GM18519 (cell line): ENCODE data around the gene S100A13.
"Not testable (repeated sequence)": the region's sequence is repeated elsewhere in the genome, so short reads cannot be mapped to it uniquely, and the experiment has no call there.

ENCODE experiments used
- ATAC-seq: cut with Tn5 transposase; IDR thresholded peaks from one replicate; pipeline ENCODE4 v1.9.1; 2021; ENCODE audit warnings: mild to moderate bottlenecking, moderate library complexity; ENCODE audit not compliant: unreplicated experiment, low FRiP score

Gene S100A13

GRCh38 chr1:153626904-153627714, at the start of gene S100A13:
TSS of gene S100A13 (minus strand) at chr1:153627505. CDS start at chr1:153626472, 1,033 bp downstream.
- no peak for ATAC-seq

GRCh38 chr1:153673511-153673910, 46.2 kb upstream of the S100A13 start:
- no peak for ATAC-seq

GRCh38 chr1:153671628-153672353, 44.5 kb upstream of the S100A13 start:
- ATAC-seq: peak; percentile 1

GRCh38 chr1:153670859-153671627, 43.7 kb upstream of the S100A13 start, which contains the start of gene ILF2:
TSS of gene ILF2 (minus strand) at chr1:153670993. CDS start at chr1:153670922, 71 bp downstream.
- ATAC-seq: peak; percentile 92

- ATAC-seq: no peak
Measured at GRCh38 chr1:153670257-153670858, 43.1 kb upstream of the S100A13 start.

- no peak for ATAC-seq
Measured at GRCh38 chr1:153669606-153670005, 42.3 kb upstream of the S100A13 start.

GRCh38 chr1:153668672-153669071, 41.4 kb upstream of the S100A13 start:
- not testable (repeated sequence) for ATAC-seq

GRCh38 chr1:153667439-153667838, 40.1 kb upstream of the S100A13 start:
- ATAC-seq: no peak

- no peak for ATAC-seq
Measured at GRCh38 chr1:153663211-153663610, 35.9 kb upstream of the S100A13 start.

GRCh38 chr1:153662269-153662668, 35.0 kb upstream of the S100A13 start:
- ATAC-seq: no peak

- no peak for ATAC-seq
Measured at GRCh38 chr1:153661111-153661708, 33.9 kb upstream of the S100A13 start.

- ATAC-seq: no peak
Measured at GRCh38 chr1:153659656-153660055, 32.4 kb upstream of the S100A13 start.

GRCh38 chr1:153659175-153659534, 31.9 kb upstream of the S100A13 start:
- ATAC-seq: no peak

- peak; percentile 65 for ATAC-seq
Measured at GRCh38 chr1:153658400-153659174, 31.3 kb upstream of the S100A13 start, which contains the start of gene SNAPIN. TSS of gene SNAPIN (plus strand) at chr1:153658703. CDS start at chr1:153658744, 41 bp downstream.

- ATAC-seq: no peak
Measured at GRCh38 chr1:153655333-153655732, 28.0 kb upstream of the S100A13 start.

- ATAC-seq: no peak
Measured at GRCh38 chr1:153652805-153653500, 25.6 kb upstream of the S100A13 start.

GRCh38 chr1:153651771-153652170, 24.5 kb upstream of the S100A13 start:
- no peak for ATAC-seq

GRCh38 chr1:153649863-153650235, 22.5 kb upstream of the S100A13 start:
- no peak for ATAC-seq
